Lung (tissue), 12 donors: ENCODE data around the gene PSMA5. TPM values are rescaled to one million over a fixed set of nuclear protein-coding genes. Genes with fewer than 3 reads are reported as not detected.

ENCODE experiments used
- ATAC-seq: fragments of 200-7000 bp; cut with Tn5 transposase; one replicate; pipeline ENCODE4 v1.9.1; 2020; ENCODE audit warnings: moderate number of reproducible peaks; ENCODE audit not compliant: insufficient read depth, low FRiP score
- DNase-seq, 3 donors: peaks; one replicate each; pipeline ENCODE4 v3.0.0-alpha.2; 2013 to 2017
- H3K27ac ChIP-seq, 2 donors: one replicate each; pipeline ENCODE4 v1.5.1; 2013; ENCODE audit warnings: mild to moderate bottlenecking in 2 of 2, moderate library complexity in 2 of 2, control low read depth in 1 of 2, inconsistent platforms in 1 of 2, low read depth in 1 of 2, low read length in 1 of 2
- H3K27me3 ChIP-seq, 3 donors: one replicate each; pipeline ENCODE4 v1.5.1; 2013; ENCODE audit warnings: low read length in 2 of 3; ENCODE audit not compliant: control insufficient read depth in 3 of 3, insufficient read depth in 3 of 3
- H3K36me3 ChIP-seq, 4 donors: one replicate each; pipeline ENCODE4 v1.5.1; 2013; ENCODE audit warnings: low read length in 4 of 4, mild to moderate bottlenecking in 1 of 4, moderate library complexity in 1 of 4; ENCODE audit not compliant: control insufficient read depth in 4 of 4, insufficient read depth in 4 of 4
- H3K4me1 ChIP-seq, 5 donors: one replicate each; pipeline ENCODE4 v1.5.1; 2013; ENCODE audit warnings: low read length in 5 of 5, mild to moderate bottlenecking in 2 of 5, moderate library complexity in 1 of 5; ENCODE audit not compliant: control insufficient read depth in 5 of 5, insufficient read depth in 5 of 5
- H3K4me3 ChIP-seq: one replicate; pipeline ENCODE4 v1.5.1; 2013; ENCODE audit warnings: mild to moderate bottlenecking, control low read depth, moderate library complexity
- H3K9ac ChIP-seq, 2 donors: one replicate each; pipeline ENCODE4 v1.5.1; 2013; ENCODE audit warnings: low read length in 2 of 2, control low read depth in 1 of 2; ENCODE audit not compliant: insufficient read depth in 1 of 2
- H3K9me3 ChIP-seq, 4 donors: one replicate each; pipeline ENCODE4 v1.5.1; 2013; ENCODE audit warnings: low read length in 3 of 4, mild to moderate bottlenecking in 1 of 4, moderate library complexity in 1 of 4; ENCODE audit not compliant: control insufficient read depth in 4 of 4, insufficient read depth in 3 of 4
- WGBS, 2 donors: extraction: QIAGEN DNeasy Blood & Tissue Kit; methylation state at CpG; one replicate each; pipeline ENCODE4 v1.1.7; 2013; 5-methylcytosine and 5-hydroxymethylcytosine counted together
- polyA plus RNA-seq, 2 donors: library from polyadenylated mRNA; stranded (reverse); fragments of 200-250 nt; gene quantifications; one replicate each; pipeline ENCODE4 v1.2.1, GENCODE V29; 2013
- total RNA-seq, 2 donors: library from RNA; depleted of rRNA in 1 of 2; stranded (reverse); fragments of >200 nt in 1 of 2; gene quantifications; one replicate each; pipeline ENCODE4 v1.2.1, GENCODE V29; 2014 to 2021
- TF ChIP-seq, protein P1 (sequence below): IDR thresholded peaks from 2 replicates; pipeline ENCODE4 v1.5.1; 2012; ENCODE audit warnings: mild to moderate bottlenecking; ENCODE audit errors: control extremely low read depth, extremely low read depth
- donor health status: control.
- donor health status: control.
- donor health status: Bipolar disorder and iron deficiency.
- donor health status: healthy.
- donor health status: DM: yes; HTN: yes; CAD: no.

Gene PSMA5
- total and polyA plus RNA-seq, 4 donors: 33.8 to 93.0 (median 71.8) TPM

DNA sequence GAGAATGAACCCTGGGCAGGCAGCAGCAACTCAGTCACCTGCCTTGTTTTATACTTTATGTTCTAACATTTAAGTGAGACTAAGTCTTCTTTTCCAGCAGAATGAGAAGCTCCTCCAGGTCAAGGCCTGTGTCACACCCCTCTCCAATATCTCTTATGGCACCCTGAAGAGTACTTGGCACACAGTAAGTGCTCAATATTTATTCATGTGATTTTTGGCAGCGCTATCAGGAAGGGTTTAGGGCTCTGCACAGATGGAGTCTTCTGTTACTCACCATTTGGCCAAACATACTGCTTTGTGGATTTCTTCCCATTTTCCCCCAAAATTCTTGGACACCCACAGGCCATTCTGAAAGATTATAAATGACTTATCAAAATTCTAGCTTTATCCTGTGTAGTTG is 75.6 kb downstream of the PSMA5 start:
- H3K36me3 ChIP-seq: peaks cover under 1 to 26% (median 8%) of the 10 kb centered on the region in 4 donors

DNA sequence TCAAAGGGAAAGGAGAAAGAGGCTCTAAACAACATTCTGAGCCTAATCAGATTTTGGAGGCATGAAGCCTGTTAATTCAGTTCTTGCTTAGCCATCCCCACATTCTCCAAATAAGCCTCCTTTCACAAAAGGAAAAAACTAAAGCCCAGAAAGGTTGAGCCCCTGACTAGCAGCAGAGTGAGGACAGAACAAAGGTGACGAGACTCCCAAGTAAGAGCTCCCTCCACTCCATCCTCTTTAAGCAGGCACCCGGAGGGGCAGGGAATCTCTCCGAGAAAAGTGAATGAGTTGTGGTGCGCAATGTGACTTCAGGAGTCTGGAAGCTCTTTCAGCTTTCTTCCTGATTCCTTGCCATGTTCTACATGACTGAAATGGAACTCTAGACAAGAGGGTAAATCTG is 76.1 kb downstream of the PSMA5 start:
- peaks cover 0 to 2% (median 0%) of the 10 kb centered on the region in 5 donors for H3K4me1 ChIP-seq
- no peak for ATAC-seq
- TF ChIP-seq, protein P1, sequence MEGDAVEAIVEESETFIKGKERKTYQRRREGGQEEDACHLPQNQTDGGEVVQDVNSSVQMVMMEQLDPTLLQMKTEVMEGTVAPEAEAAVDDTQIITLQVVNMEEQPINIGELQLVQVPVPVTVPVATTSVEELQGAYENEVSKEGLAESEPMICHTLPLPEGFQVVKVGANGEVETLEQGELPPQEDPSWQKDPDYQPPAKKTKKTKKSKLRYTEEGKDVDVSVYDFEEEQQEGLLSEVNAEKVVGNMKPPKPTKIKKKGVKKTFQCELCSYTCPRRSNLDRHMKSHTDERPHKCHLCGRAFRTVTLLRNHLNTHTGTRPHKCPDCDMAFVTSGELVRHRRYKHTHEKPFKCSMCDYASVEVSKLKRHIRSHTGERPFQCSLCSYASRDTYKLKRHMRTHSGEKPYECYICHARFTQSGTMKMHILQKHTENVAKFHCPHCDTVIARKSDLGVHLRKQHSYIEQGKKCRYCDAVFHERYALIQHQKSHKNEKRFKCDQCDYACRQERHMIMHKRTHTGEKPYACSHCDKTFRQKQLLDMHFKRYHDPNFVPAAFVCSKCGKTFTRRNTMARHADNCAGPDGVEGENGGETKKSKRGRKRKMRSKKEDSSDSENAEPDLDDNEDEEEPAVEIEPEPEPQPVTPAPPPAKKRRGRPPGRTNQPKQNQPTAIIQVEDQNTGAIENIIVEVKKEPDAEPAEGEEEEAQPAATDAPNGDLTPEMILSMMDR: no peak
- no peak overlapping the region for H3K4me3 ChIP-seq
- peaks cover 4 to 26% (median 8%) of the 10 kb centered on the region in 4 donors for H3K36me3 ChIP-seq
- no peaks in the 10 kb centered on the region for H3K27me3 ChIP-seq
- no peaks in the 10 kb centered on the region for H3K9me3 ChIP-seq
- no peak for DNase-seq
- no peak overlapping the region for H3K9ac ChIP-seq
- H3K27ac ChIP-seq: no peak overlapping the region
- 79 to 83% methylated on average over 4 of the region's 4 CpGs for WGBS, 2 donors

More for the DNA sequence above, 75.6 kb downstream of the PSMA5 start:
- H3K27me3 ChIP-seq: no peaks in the 10 kb centered on the region
- WGBS, 2 donors: 75 to 76% methylated on average over 1 of the region's 1 CpG
- H3K4me1 ChIP-seq: peaks cover 0 to 2% (median 0%) of the 10 kb centered on the region in 5 donors
- DNase-seq: no peak
- TF ChIP-seq, protein P1: no peak
- no peak overlapping the region for H3K4me3 ChIP-seq
- H3K27ac ChIP-seq: no peak overlapping the region
- no peak overlapping the region for H3K9ac ChIP-seq
- ATAC-seq: peak; percentile 75
- no peaks in the 10 kb centered on the region for H3K9me3 ChIP-seq

Other genes starting within 250 kb of the PSMA5 start
- 100 to 1,000 TPM; 154 to 212 TPM for gene SARS1, start 212.5 kb downstream of the PSMA5 start, total RNA-seq
- 100 to 1,000 TPM; 118 to 139 TPM for gene SARS1, start 212.5 kb downstream of the PSMA5 start, polyA plus RNA-seq
- 1 to 10 TPM; 7.6 to 7.9 TPM for gene CELSR2, start 176.9 kb downstream of the PSMA5 start, total RNA-seq
- gene CELSR2, start 176.9 kb downstream of the PSMA5 start, polyA plus RNA-seq: 1 to 10 TPM; 1.4 to 2.7 TPM
- gene PSRC1, start 143.3 kb downstream of the PSMA5 start, total RNA-seq: 1 to 10 TPM; 4.7 to 4.9 TPM
- 1 to 10 TPM; 2.7 to 4.9 TPM for gene PSRC1, start 143.3 kb downstream of the PSMA5 start, polyA plus RNA-seq
- 1 to 10 TPM; 1.1 to 1.7 TPM for gene MYBPHL, start 119.4 kb downstream of the PSMA5 start, total RNA-seq
- 1 to 10 TPM in 1 of 2 donors, under 1 TPM in 1; 0.34 to 3.3 TPM for gene MYBPHL, start 119.4 kb downstream of the PSMA5 start, polyA plus RNA-seq
- 100 to 1,000 TPM in 1 of 2 donors, 10 to 100 TPM in 1; 61.7 to 135 TPM for gene SORT1, start 28.5 kb downstream of the PSMA5 start, total RNA-seq
- gene SORT1, start 28.5 kb downstream of the PSMA5 start, polyA plus RNA-seq: 10 to 100 TPM; 39.0 to 53.1 TPM
- 1 to 10 TPM in 1 of 2 donors, under 1 TPM in 1; 0.31 to 1.4 TPM for gene SYPL2, start 40.1 kb upstream of the PSMA5 start, total RNA-seq
- 1 to 10 TPM in 1 of 2 donors, under 1 TPM in 1; 0.81 to 1.3 TPM for gene SYPL2, start 40.1 kb upstream of the PSMA5 start, polyA plus RNA-seq
- 1 to 10 TPM; 2.6 to 4.5 TPM for gene ATXN7L2, start 57.5 kb upstream of the PSMA5 start, total RNA-seq
- 1 to 10 TPM; 4.2 to 6.0 TPM for gene ATXN7L2, start 57.5 kb upstream of the PSMA5 start, polyA plus RNA-seq
- gene CYB561D1, start 67.6 kb upstream of the PSMA5 start, total RNA-seq: 10 to 100 TPM in 1 of 2 donors, 1 to 10 TPM in 1; 3.4 to 13.6 TPM
- 1 to 10 TPM; 4.2 to 8.2 TPM for gene CYB561D1, start 67.6 kb upstream of the PSMA5 start, polyA plus RNA-seq
- 1 to 10 TPM; 3.9 to 6.3 TPM for gene AMIGO1, start 83.3 kb upstream of the PSMA5 start, total RNA-seq
- gene AMIGO1, start 83.3 kb upstream of the PSMA5 start, polyA plus RNA-seq: 1 to 10 TPM; 2.4 to 2.9 TPM
- gene GPR61, start 113.4 kb upstream of the PSMA5 start, total RNA-seq: not detected
- not detected for gene GPR61, start 113.4 kb upstream of the PSMA5 start, polyA plus RNA-seq
- 10 to 100 TPM in 1 of 2 donors, 1 to 10 TPM in 1; 7.1 to 10.4 TPM for gene GNAI3, start 122.2 kb upstream of the PSMA5 start, total RNA-seq
- 1 to 10 TPM; 2.7 to 6.0 TPM for gene GNAI3, start 122.2 kb upstream of the PSMA5 start, polyA plus RNA-seq
- not detected for gene GNAT2, start 193.2 kb upstream of the PSMA5 start, total RNA-seq
- under 1 TPM in 1 of 2 donors, not detected in 1; 0.24 TPM for gene GNAT2, start 193.2 kb upstream of the PSMA5 start, polyA plus RNA-seq
- 10 to 100 TPM; 35.8 to 57.4 TPM for gene AMPD2, start 193.4 kb upstream of the PSMA5 start, total RNA-seq
- gene AMPD2, start 193.4 kb upstream of the PSMA5 start, polyA plus RNA-seq: 10 to 100 TPM; 16.7 to 53.2 TPM
- 10 to 100 TPM; 18.6 to 19.7 TPM for gene GSTM4, start 229.7 kb upstream of the PSMA5 start, total RNA-seq
- 10 to 100 TPM in 1 of 2 donors, 1 to 10 TPM in 1; 8.8 to 17.1 TPM for gene GSTM4, start 229.7 kb upstream of the PSMA5 start, polyA plus RNA-seq
- 100 to 1,000 TPM in 1 of 2 donors, 10 to 100 TPM in 1; 27.6 to 106 TPM for gene GSTM2, start 241.6 kb upstream of the PSMA5 start, total RNA-seq
- gene GSTM2, start 241.6 kb upstream of the PSMA5 start, polyA plus RNA-seq: 10 to 100 TPM in 1 of 2 donors, 1 to 10 TPM in 1; 7.7 to 51.7 TPM